GM19463 (cell line): ENCODE results near the gene TOP3B.
"Not testable (repeated sequence)": the region's sequence is repeated elsewhere in the genome, so short reads cannot be mapped to it uniquely, and the experiment has no call there.

Experiments
- ATAC-seq: cut with Tn5 transposase; IDR thresholded peaks from one replicate; pipeline ENCODE4 v1.9.1; 2021; ENCODE audit warnings: mild to moderate bottlenecking, moderate library complexity; ENCODE audit not compliant: unreplicated experiment

Gene TOP3B

GRCh38 chr22:21945453-21946261 lies 36.9 kb downstream of the TOP3B start:
- no peak for ATAC-seq

DNA sequence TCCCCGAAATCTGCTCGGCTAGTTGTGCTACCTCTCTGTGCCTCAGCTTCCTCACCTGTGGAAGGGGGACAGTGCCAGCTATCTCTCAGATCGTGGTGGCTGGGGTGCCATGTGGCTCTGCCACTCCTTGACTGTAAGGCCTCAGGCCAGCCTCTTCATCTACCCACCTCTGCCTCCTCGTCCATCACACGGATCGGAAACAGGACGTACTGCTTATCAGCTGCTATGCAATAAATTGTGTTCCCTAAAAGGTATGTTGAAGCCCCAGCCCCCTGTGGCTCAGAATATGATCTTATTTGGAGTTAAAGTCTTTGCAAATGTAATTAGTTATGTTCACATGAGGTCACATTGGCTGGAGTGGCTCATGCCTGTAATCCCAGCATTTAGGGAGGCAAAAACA lies 37.7 kb downstream of the TOP3B start:
- no peak for ATAC-seq

GRCh38 chr22:21943571-21944448 lies 38.8 kb downstream of the TOP3B start:
- ATAC-seq, result no peak

DNA sequence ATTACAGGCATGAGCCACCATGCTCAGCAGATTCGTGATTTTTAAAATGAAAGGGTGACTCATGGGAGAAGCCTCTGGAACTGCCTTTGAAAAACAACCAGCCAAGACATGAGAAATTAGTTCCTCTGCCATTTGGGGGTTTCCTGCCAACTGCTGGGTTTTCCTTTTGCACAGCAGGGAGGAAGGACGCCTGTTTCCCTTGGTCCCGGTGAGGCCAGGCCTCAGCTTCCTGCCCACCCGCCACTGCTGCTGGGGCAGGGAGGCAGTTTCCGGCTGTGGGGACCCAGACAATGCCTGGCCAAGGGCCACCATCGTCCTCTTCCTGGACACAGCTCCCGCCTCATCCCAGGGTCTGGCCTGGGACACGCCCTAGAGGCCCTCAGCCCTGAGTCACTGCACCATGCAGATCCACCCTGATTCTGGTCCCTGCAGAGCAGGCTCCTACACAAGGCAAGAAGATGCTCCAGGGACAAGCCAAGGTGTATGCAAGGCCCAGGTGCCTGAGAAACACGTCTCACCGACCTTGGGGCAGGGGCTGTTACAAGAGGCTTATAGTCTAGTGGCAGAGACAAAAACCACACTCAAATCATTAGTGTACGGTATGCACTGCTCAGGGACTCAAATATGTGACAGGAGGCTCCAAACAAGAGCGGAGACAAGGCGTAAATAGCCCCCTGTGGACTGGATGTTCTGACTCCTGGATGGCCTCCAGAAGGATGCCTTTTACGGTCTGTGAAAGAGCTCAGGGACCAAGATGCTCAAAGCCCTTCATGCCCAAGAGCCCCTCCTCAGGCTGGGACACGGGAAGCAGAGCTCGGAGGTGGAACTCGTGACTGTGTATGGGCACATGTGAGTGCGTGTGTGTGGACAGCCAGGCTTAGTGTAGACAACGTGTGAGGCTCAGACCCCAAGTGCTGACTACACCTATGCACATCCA lies 39.9 kb downstream of the TOP3B start:
- ATAC-seq, result no peak

DNA sequence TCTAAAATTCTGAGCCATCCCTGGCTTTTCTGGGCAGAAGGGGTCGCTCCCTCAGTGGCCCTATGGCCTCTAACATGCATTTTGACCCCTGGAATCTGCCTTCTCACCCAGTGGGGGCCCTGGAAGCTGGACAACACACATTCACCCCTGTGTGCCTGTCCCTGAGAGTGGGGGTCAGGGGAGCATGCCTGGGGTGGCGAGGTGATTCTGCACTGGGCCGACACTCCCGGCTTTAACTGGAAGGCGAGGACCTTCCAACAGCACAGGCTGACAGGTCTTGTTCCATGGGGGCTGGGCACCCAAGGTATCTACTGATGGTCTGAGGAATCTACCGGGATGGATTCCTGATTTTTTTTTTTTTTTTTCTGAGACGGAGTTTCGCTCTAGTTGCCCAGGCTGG lies 40.7 kb downstream of the TOP3B start:
- ATAC-seq, result no peak

DNA sequence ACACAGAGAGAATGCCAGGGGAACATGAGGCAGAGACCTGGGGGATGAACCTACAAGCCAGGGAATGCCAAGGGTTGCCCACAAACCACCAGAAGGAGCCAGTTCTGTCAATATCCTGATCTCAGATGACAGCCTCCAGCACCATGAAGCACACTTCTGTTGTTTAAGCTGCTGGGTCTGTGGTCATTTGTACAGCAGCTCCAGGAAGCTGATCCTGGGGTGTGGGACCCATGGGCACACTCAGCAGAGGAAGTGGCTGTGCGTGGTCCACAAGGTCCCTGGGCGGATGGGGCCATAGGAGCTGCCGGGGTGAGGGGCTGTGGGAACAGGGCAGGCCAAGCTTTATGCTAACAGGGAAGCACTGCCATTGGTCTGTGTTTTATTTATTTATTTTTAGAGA lies 42.1 kb downstream of the TOP3B start:
- ATAC-seq, result no peak

GRCh38 chr22:21939935-21940334 lies 42.7 kb downstream of the TOP3B start:
- not testable (repeated sequence) for ATAC-seq

DNA sequence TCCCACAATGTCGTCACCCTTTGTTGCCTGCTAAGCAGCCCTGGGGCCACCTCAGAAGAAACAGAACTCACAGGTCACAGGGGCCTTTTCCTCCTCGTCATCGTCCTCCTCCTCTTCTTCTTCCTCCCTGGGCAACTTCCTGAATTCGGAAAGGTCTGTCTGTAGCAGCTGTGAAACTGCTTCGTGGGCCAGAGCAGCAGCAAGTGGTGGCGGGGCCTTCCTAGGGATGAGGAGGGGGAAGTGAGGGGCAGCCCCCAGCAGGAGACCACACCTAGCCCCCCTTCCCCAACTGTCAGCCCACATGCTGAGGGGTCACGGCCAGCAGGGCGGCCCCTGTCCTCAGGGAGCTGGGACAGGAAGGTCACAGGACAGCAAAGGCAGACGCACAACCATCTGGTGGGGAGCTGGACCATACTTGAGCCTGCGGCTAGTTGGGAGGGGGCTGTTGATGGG lies 43.1 kb downstream of the TOP3B start:
- no peak for ATAC-seq

GRCh38 chr22:21938906-21939305 lies 43.7 kb downstream of the TOP3B start:
- no peak for ATAC-seq

- peak; percentile 89 for ATAC-seq
Measured at GRCh38 chr22:21938071-21938822, 44.3 kb downstream of the TOP3B start.

DNA sequence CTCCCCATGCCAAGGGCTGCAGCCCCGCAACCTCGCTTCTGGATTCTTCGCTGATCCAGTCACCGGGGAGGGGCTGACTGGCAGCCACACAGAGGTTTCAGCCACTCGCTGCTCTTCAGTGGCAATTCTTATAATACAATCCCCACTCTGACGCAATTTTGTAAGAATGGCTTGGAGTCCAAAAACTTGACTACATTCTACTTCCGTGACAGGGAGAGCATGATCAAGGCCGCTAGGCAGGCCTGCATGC lies 44.8 kb downstream of the TOP3B start:
- ATAC-seq, result no peak

GRCh38 chr22:21937041-21937820 lies 45.4 kb downstream of the TOP3B start:
- ATAC-seq, result no peak

DNA sequence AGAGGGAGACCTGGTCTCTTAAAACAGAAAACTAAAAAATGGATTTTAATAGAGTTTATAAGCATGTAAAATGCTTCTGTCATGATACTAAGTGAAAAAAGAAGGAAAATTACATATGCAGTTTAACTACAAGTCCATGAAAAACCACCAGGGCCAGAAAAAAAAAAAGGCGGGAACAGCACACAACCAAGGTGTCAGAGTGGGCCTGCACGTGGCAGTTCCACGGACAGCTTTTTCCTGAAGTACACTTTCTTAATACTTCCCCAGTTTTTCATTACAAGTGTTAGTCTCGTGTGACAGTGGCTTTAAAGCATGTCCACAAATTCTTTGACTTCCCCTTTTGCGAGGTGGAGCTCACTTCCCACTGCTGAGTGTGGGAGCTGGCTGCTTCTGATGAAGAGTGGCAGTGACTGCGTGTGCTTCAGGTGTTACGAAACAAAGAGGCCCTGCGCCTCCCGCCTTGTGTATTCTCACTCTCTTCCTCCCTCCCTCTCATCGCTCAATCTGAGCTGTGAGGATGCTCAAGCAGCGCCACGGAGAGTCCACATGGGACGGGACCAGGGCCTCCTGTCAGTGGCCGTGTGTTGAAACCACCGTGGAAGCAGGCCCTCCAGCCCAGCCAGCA lies 46.3 kb downstream of the TOP3B start:
- no peak for ATAC-seq

DNA sequence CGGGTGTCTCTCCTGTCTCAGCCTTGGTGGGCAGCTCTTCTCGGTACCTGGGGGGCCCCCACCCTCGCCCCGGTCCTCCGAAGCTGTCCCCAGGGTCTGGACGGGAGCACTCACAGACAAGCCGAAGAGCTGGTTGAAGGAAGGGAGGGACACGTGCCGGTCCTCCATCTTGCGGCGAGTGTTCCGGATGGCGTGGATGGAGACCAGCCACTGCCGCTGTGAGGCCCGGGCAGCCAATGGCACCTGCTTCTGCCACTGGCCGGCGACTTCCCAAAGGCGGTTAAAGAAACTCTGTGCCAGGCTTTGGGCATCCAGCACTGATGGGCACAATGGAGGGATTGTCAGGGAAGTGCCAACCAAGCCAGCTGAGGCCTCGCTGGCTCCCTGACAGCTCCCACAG lies 48.7 kb downstream of the TOP3B start:
- no peak for ATAC-seq

- no peak for ATAC-seq
Measured at GRCh38 chr22:21933413-21933812, 49.2 kb downstream of the TOP3B start.

- no peak for ATAC-seq
Measured at GRCh38 chr22:21932347-21932746, 50.2 kb downstream of the TOP3B start.

GRCh38 chr22:21931056-21931455 lies 51.5 kb downstream of the TOP3B start:
- ATAC-seq, result no peak

DNA sequence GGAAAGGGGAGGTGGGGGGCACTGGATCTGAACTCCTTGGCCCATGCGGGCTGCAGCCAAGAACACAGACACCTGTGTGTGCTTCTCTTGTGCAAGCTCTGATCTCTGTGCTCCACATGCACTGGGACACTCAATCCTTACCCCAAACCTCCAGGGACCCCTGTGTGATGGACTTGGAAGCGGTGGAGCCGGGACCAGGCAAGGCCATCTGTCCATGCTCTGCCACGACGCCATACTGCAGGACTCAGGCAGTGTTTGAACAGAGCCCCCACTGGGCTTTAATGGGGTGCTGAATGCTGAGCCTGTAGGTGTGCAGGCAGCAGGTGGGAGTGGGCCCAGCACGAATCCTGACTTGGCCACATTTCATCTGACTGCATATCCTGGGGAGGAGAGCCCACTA lies 53.3 kb downstream of the TOP3B start:
- no peak for ATAC-seq

GRCh38 chr22:21928048-21928447 lies 54.5 kb downstream of the TOP3B start:
- ATAC-seq, result no peak
